HEK293 (cell line): Measurements from ENCODE around the gene SLC25A25.

ENCODE experiments used
- BCL11B ChIP-seq: fragments of 450-650 bp; formaldehyde crosslinking; IDR thresholded peaks from 2 replicates; pipeline ENCODE4 v1.5.1; 2016; ENCODE audit warnings: low read depth, missing biosample characterization, missing genetic modification characterization
- CTCF ChIP-seq: fragments of 450-650 bp; formaldehyde crosslinking; IDR thresholded peaks from 2 replicates; pipeline ENCODE4 v1.5.1; 2016; ENCODE audit warnings: missing biosample characterization, missing genetic modification characterization
- SP7 ChIP-seq: fragments of 450-650 bp; formaldehyde crosslinking; IDR thresholded peaks from 2 replicates; pipeline ENCODE4 v1.5.1; 2016; ENCODE audit warnings: missing biosample characterization, missing genetic modification characterization

- TF ChIP-seq SP7 (tag by site-specific recombination) = no peak
- no peak for TF ChIP-seq BCL11B
- TF ChIP-seq CTCF = no peak
Observed at GRCh38 chr9:128109050-128109709, 41.1 kb downstream of the SLC25A25 start.
